ENCODE results near the gene KIFC3. TPM values are rescaled to one million over a fixed set of nuclear protein-coding genes. Genes with fewer than 3 reads are reported as not detected.
A peak's percentile ranks its signal among the peaks of the same experiment; 100 is the strongest.

The KIFC3 gene
- total and polyA plus RNA-seq, 2 of the 13 experiments (the other 11 are each of a cell fraction or from before 2014, with no cell fraction given): 42.1 to 45.3 TPM

GRCh38 chr16:57797526-57798266 lies 4.6 kb downstream of the KIFC3 start (continued):
- TF ChIP-seq ZNF790 (CRISPR knock-in tag; IDR thresholded peaks at IDR 0.05; ENCODE audit: borderline replicate concordance) (no peak), HOMEZ (CRISPR knock-in tag; IDR thresholded peaks at IDR 0.05; ENCODE audit: low read depth) (no peak; the same call in 1 of the 2 replicates), CBX2 (IDR thresholded peaks at IDR 0.05; ENCODE audit: low read depth, low read length) (no peak), CBX2 (CRISPR knock-in tag; IDR thresholded peaks at IDR 0.05; ENCODE audit: low read depth) (no peak), TGIF2 (CRISPR knock-in tag; IDR thresholded peaks at IDR 0.05) (0 out of 2 replicates have a peak, but pooled peaks have one; percentile 34), MAF1 (CRISPR knock-in tag; IDR thresholded peaks at IDR 0.05; ENCODE audit: borderline replicate concordance) (no peak), SRSF9 (IDR thresholded peaks at IDR 0.05; ENCODE audit: borderline replicate concordance, insufficient read depth, low read depth, low read length, poor library complexity, severe bottlenecking) (no peak), STAT6 (CRISPR knock-in tag; IDR thresholded peaks at IDR 0.05; ENCODE audit: borderline replicate concordance) (no peak), FOXO1 (CRISPR knock-in tag; IDR thresholded peaks at IDR 0.05) (peak; percentile 93), PPARG (CRISPR knock-in tag; conservative IDR thresholded peaks at IDR 0.05) (no peak), ZNF292 (CRISPR knock-in tag; IDR thresholded peaks at IDR 0.05; ENCODE audit: borderline replicate concordance, low read depth) (peak; percentile 90), ZNF280B (CRISPR knock-in tag; IDR thresholded peaks at IDR 0.05; ENCODE audit: borderline replicate concordance) (no peak; the same call in none of the 2 replicates), PAX8 (CRISPR knock-in tag; IDR thresholded peaks at IDR 0.05; ENCODE audit: borderline replicate concordance) (no peak), ZNF574 (CRISPR knock-in tag; IDR thresholded peaks at IDR 0.05) (peak; percentile 57; the same call in 1 of the 2 replicates), MED8 (CRISPR knock-in tag; IDR thresholded peaks at IDR 0.05; ENCODE audit: insufficient replicate concordance) (no peak)

Data from HepG2 (cell line).